Activated naive CD8-positive, alpha-beta T cell treated with anti-CD3 and anti-CD28 coated beads, Interleukin-2, amount 50 U/mL, for 24 hours (primary cell): ENCODE results near the gene PRKN.

Experiments
- ATAC-seq: fragments of 150-1000 bp; cut with Tn5 transposase; one replicate; pipeline ENCODE4 v1.10.0; 2021
- DNase-seq: peaks from one replicate; pipeline ENCODE4 v3.0.0; 2021
- H3K27ac Mint-ChIP-seq: one replicate; pipeline ENCODE4 v1.8.0; 2021; ENCODE audit warnings: mild to moderate bottlenecking, mixed read lengths
- H3K27me3 Mint-ChIP-seq: one replicate; pipeline ENCODE4 v1.8.0; 2021; ENCODE audit warnings: mixed read lengths
- H3K36me3 Mint-ChIP-seq: one replicate; pipeline ENCODE4 v1.8.0; 2021; ENCODE audit warnings: low read depth, mixed read lengths
- H3K4me1 Mint-ChIP-seq: one replicate; pipeline ENCODE4 v1.8.0; 2021; ENCODE audit warnings: mixed read lengths
- H3K4me3 Mint-ChIP-seq: one replicate; pipeline ENCODE4 v1.8.0; 2021; ENCODE audit warnings: mild to moderate bottlenecking, moderate library complexity, mixed read lengths
- H3K9me3 Mint-ChIP-seq: one replicate; pipeline ENCODE4 v1.8.0; 2021; ENCODE audit warnings: mixed read lengths

The PRKN gene

GRCh38 chr6:161711515-161711914 is 1016.1 kb downstream of the PRKN start:
- DNase-seq (no peak), ATAC-seq (no peak)
- Mint-ChIP-seq H3K4me1 (no peaks in the 10 kb centered on the region), H3K36me3 (no peaks in the 10 kb centered on the region), H3K27me3 (no peaks in the 10 kb centered on the region), H3K9me3 (peaks cover 14% of the 10 kb centered on the region), H3K4me3 (no peak overlapping the region), H3K27ac (no peak overlapping the region)

GRCh38 chr6:161710698-161711097 is 1016.9 kb downstream of the PRKN start:
- DNase-seq, result no peak
- Mint-ChIP-seq H3K27ac (no peak overlapping the region), H3K4me1 (no peaks in the 10 kb centered on the region), H3K9me3 (peaks cover 14% of the 10 kb centered on the region), H3K4me3 (no peak overlapping the region), H3K36me3 (no peaks in the 10 kb centered on the region), H3K27me3 (no peaks in the 10 kb centered on the region)
- no peak for ATAC-seq

- no peaks in the 10 kb centered on the region for H3K4me1 Mint-ChIP-seq
- ATAC-seq (no peak), DNase-seq (no peak)
- no peaks in the 10 kb centered on the region for H3K9me3 Mint-ChIP-seq
- H3K36me3 Mint-ChIP-seq, result no peaks in the 10 kb centered on the region
- H3K4me3 Mint-ChIP-seq, result no peak overlapping the region
- no peaks in the 10 kb centered on the region for H3K27me3 Mint-ChIP-seq
- no peak overlapping the region for H3K27ac Mint-ChIP-seq
Observed at GRCh38 chr6:161701056-161701455, 1026.5 kb downstream of the PRKN start.

GRCh38 chr6:161696801-161697200 is 1030.8 kb downstream of the PRKN start:
- no peak overlapping the region for H3K4me3 Mint-ChIP-seq
- no peaks in the 10 kb centered on the region for H3K9me3 Mint-ChIP-seq
- no peak overlapping the region for H3K27ac Mint-ChIP-seq
- H3K36me3 Mint-ChIP-seq, result no peaks in the 10 kb centered on the region
- no peaks in the 10 kb centered on the region for H3K4me1 Mint-ChIP-seq
- no peak for DNase-seq
- ATAC-seq, result no peak
- H3K27me3 Mint-ChIP-seq, result no peaks in the 10 kb centered on the region

GRCh38 chr6:161694995-161695394 is 1032.6 kb downstream of the PRKN start:
- Mint-ChIP-seq H3K4me1 (no peaks in the 10 kb centered on the region), H3K27ac (no peak overlapping the region), H3K36me3 (no peaks in the 10 kb centered on the region), H3K4me3 (no peak overlapping the region), H3K27me3 (no peaks in the 10 kb centered on the region), H3K9me3 (no peaks in the 10 kb centered on the region)
- DNase-seq, result no peak
- no peak for ATAC-seq

GRCh38 chr6:161686655-161687054 is 1040.9 kb downstream of the PRKN start:
- no peaks in the 10 kb centered on the region for H3K36me3 Mint-ChIP-seq
- H3K27me3 Mint-ChIP-seq, result no peaks in the 10 kb centered on the region
- no peaks in the 10 kb centered on the region for H3K9me3 Mint-ChIP-seq
- H3K4me3 Mint-ChIP-seq, result no peak overlapping the region
- H3K4me1 Mint-ChIP-seq, result no peaks in the 10 kb centered on the region
- ATAC-seq, result no peak
- DNase-seq, result no peak
- H3K27ac Mint-ChIP-seq, result no peak overlapping the region

GRCh38 chr6:161684731-161685475 is 1042.7 kb downstream of the PRKN start:
- no peak for ATAC-seq
- Mint-ChIP-seq H3K27ac (no peak overlapping the region), H3K27me3 (no peaks in the 10 kb centered on the region), H3K36me3 (no peaks in the 10 kb centered on the region), H3K9me3 (no peaks in the 10 kb centered on the region), H3K4me1 (no peaks in the 10 kb centered on the region), H3K4me3 (no peak overlapping the region)
- DNase-seq, result no peak

GRCh38 chr6:161683400-161683799 is 1044.2 kb downstream of the PRKN start:
- Mint-ChIP-seq H3K27me3 (no peaks in the 10 kb centered on the region), H3K4me1 (no peaks in the 10 kb centered on the region), H3K4me3 (no peak overlapping the region), H3K27ac (no peak overlapping the region), H3K9me3 (no peaks in the 10 kb centered on the region), H3K36me3 (no peaks in the 10 kb centered on the region)
- ATAC-seq (no peak), DNase-seq (no peak)

- Mint-ChIP-seq H3K27me3 (no peaks in the 10 kb centered on the region), H3K4me3 (no peak overlapping the region), H3K9me3 (no peaks in the 10 kb centered on the region), H3K27ac (no peak overlapping the region), H3K4me1 (no peaks in the 10 kb centered on the region), H3K36me3 (no peaks in the 10 kb centered on the region)
- ATAC-seq (no peak), DNase-seq (no peak)
Observed at GRCh38 chr6:161682982-161683381, 1044.6 kb downstream of the PRKN start.

GRCh38 chr6:161679980-161680538 is 1047.5 kb downstream of the PRKN start:
- H3K4me1 Mint-ChIP-seq, result no peaks in the 10 kb centered on the region
- H3K4me3 Mint-ChIP-seq, result no peak overlapping the region
- no peak overlapping the region for H3K27ac Mint-ChIP-seq
- no peak for ATAC-seq
- H3K27me3 Mint-ChIP-seq, result no peaks in the 10 kb centered on the region
- H3K9me3 Mint-ChIP-seq, result no peaks in the 10 kb centered on the region
- H3K36me3 Mint-ChIP-seq, result no peaks in the 10 kb centered on the region
- no peak for DNase-seq

- Mint-ChIP-seq H3K27me3 (no peaks in the 10 kb centered on the region), H3K4me3 (no peak overlapping the region), H3K36me3 (no peaks in the 10 kb centered on the region), H3K27ac (no peak overlapping the region), H3K9me3 (no peaks in the 10 kb centered on the region), H3K4me1 (no peaks in the 10 kb centered on the region)
- DNase-seq (no peak), ATAC-seq (no peak)
Observed at GRCh38 chr6:161677188-161677587, 1050.4 kb downstream of the PRKN start.

- no peaks in the 10 kb centered on the region for H3K9me3 Mint-ChIP-seq
- ATAC-seq (no peak), DNase-seq (no peak)
- no peaks in the 10 kb centered on the region for H3K36me3 Mint-ChIP-seq
- H3K27ac Mint-ChIP-seq, result no peak overlapping the region
- H3K4me1 Mint-ChIP-seq, result no peaks in the 10 kb centered on the region
- no peaks in the 10 kb centered on the region for H3K27me3 Mint-ChIP-seq
- no peak overlapping the region for H3K4me3 Mint-ChIP-seq
Observed at GRCh38 chr6:161676586-161676985, 1051.0 kb downstream of the PRKN start.

GRCh38 chr6:161674930-161675682 is 1052.5 kb downstream of the PRKN start:
- Mint-ChIP-seq H3K4me1 (no peaks in the 10 kb centered on the region), H3K27ac (no peak overlapping the region), H3K27me3 (no peaks in the 10 kb centered on the region)

GRCh38 chr6:161673026-161673425 is 1054.5 kb downstream of the PRKN start:
- H3K4me3 Mint-ChIP-seq, result no peak overlapping the region
- H3K27ac Mint-ChIP-seq, result no peak overlapping the region
- no peaks in the 10 kb centered on the region for H3K27me3 Mint-ChIP-seq
- DNase-seq (no peak), ATAC-seq (no peak)
- no peaks in the 10 kb centered on the region for H3K36me3 Mint-ChIP-seq
- no peaks in the 10 kb centered on the region for H3K4me1 Mint-ChIP-seq
- no peaks in the 10 kb centered on the region for H3K9me3 Mint-ChIP-seq

More at GRCh38 chr6:161674930-161675682, 1052.5 kb downstream of the PRKN start:
- H3K9me3 Mint-ChIP-seq, result no peaks in the 10 kb centered on the region
- H3K36me3 Mint-ChIP-seq, result no peaks in the 10 kb centered on the region
- no peak overlapping the region for H3K4me3 Mint-ChIP-seq
- DNase-seq, result no peak
- no peak for ATAC-seq

GRCh38 chr6:161671117-161671516 is 1056.4 kb downstream of the PRKN start:
- no peaks in the 10 kb centered on the region for H3K4me1 Mint-ChIP-seq
- H3K9me3 Mint-ChIP-seq, result no peaks in the 10 kb centered on the region
- no peak overlapping the region for H3K4me3 Mint-ChIP-seq
- DNase-seq (no peak), ATAC-seq (no peak)
- no peaks in the 10 kb centered on the region for H3K27me3 Mint-ChIP-seq
- H3K36me3 Mint-ChIP-seq, result no peaks in the 10 kb centered on the region
- H3K27ac Mint-ChIP-seq, result no peak overlapping the region
